Right atrium auricular region (tissue), 2 donors: ENCODE results near the gene MYO1H. TPM values are rescaled to one million over a fixed set of nuclear protein-coding genes. Genes with fewer than 3 reads are reported as not detected.

ENCODE experiments used
- DNase-seq: peaks from one replicate; pipeline ENCODE4 v3.0.0-alpha.2; 2019; ENCODE audit warnings: low spot score
- H3K27ac ChIP-seq, 2 donors: fragments of 200-600 bp; sonication (generic); 1 replicate in 1 of 2; 2 replicates in 1 of 2; pipeline ENCODE4 v1.5.1; 2016 to 2019
- H3K27me3 ChIP-seq, 2 donors: fragments of 200-600 bp; sonication (generic); one replicate each; pipeline versions ENCODE4 v1.5.1 to v1.6.0; 2017 to 2019
- H3K36me3 ChIP-seq: fragments of 200-600 bp; sonication (generic); one replicate; pipeline ENCODE4 v1.5.1; 2016
- H3K4me1 ChIP-seq, 2 donors: fragments of 200-600 bp; sonication (generic); one replicate each; pipeline versions ENCODE4 v1.5.1 to v1.6.0; 2017 to 2019
- H3K4me3 ChIP-seq, 2 donors: fragments of 200-600 bp; sonication (generic); 1 replicate in 1 of 2; 2 replicates in 1 of 2; pipeline ENCODE4 v1.5.1; 2017 to 2019; ENCODE audit warnings: mild to moderate bottlenecking in 1 of 2, moderate library complexity in 1 of 2
- H3K9me3 ChIP-seq, 2 donors: fragments of 200-600 bp; sonication (generic); one replicate each; pipeline ENCODE4 v1.5.1; 2019
- CTCF ChIP-seq, 2 donors: fragments of 200-600 bp; sonication (generic); IDR thresholded peaks; one replicate each; pipeline ENCODE4 v1.5.1; 2019; ENCODE audit warnings: antibody characterized with exemption in 2 of 2
- total RNA-seq, 2 donors: library from RNA; depleted of rRNA; stranded (reverse); fragments of >200 nt; gene quantifications; one replicate each; pipeline ENCODE4 v1.1.0, GENCODE V29; 2016

The MYO1H gene
- total RNA-seq, 2 donors from 2014 or later: 0.16 to 0.63 TPM

- peak overlapping the region; percentile 94 to 99 for H3K27ac ChIP-seq
- no peak overlapping the region for H3K4me3 ChIP-seq
- peaks cover 0 to 90% of the 10 kb centered on the region in 2 donors for H3K4me1 ChIP-seq
- no peaks in the 10 kb centered on the region for H3K9me3 ChIP-seq
- peaks cover 28% of the 10 kb centered on the region for H3K36me3 ChIP-seq
- TF ChIP-seq CTCF (IDR thresholded peaks at IDR 0.05): no peak
- no peaks in the 10 kb centered on the region for H3K27me3 ChIP-seq
- DNase-seq: no peak
Observed at GRCh38 chr12:109461049-109461845, 113.5 kb downstream of the MYO1H start.

- DNase-seq: peak; percentile 93
- no peaks in the 10 kb centered on the region for H3K9me3 ChIP-seq
- peak overlapping the region; percentile 94 to 99 for H3K27ac ChIP-seq
- no peak for TF ChIP-seq CTCF (IDR thresholded peaks at IDR 0.05)
- H3K4me3 ChIP-seq: no peak overlapping the region
- H3K4me1 ChIP-seq: peaks cover 0 to 98% of the 10 kb centered on the region in 2 donors
- no peaks in the 10 kb centered on the region for H3K27me3 ChIP-seq
- peaks cover 20% of the 10 kb centered on the region for H3K36me3 ChIP-seq
Observed at GRCh38 chr12:109461846-109462756, 114.4 kb downstream of the MYO1H start.

GRCh38 chr12:109462868-109463692, 115.4 kb downstream of the MYO1H start:
- Histone ChIP-seq H3K4me1 (peaks cover 0 to 100% of the 10 kb centered on the region in 2 donors), H3K9me3 (no peaks in the 10 kb centered on the region), H3K4me3 (peak overlapping the region; percentile 5 to 21), H3K27ac (peak overlapping the region; percentile 94 to 99), H3K27me3 (no peaks in the 10 kb centered on the region), H3K36me3 (peaks cover 13% of the 10 kb centered on the region)
- no peak for TF ChIP-seq CTCF (IDR thresholded peaks at IDR 0.05)
- DNase-seq: peak; percentile 93

GRCh38 chr12:109463756-109464155, 116.1 kb downstream of the MYO1H start:
- peak overlapping the region; percentile 94 to 99 for H3K27ac ChIP-seq
- peak overlapping the region; percentile 5 to 21 for H3K4me3 ChIP-seq
- DNase-seq: no peak
- peaks cover 0 to 97% of the 10 kb centered on the region in 2 donors for H3K4me1 ChIP-seq
- no peaks in the 10 kb centered on the region for H3K27me3 ChIP-seq
- H3K36me3 ChIP-seq: peaks cover 14% of the 10 kb centered on the region
- no peak for TF ChIP-seq CTCF (IDR thresholded peaks at IDR 0.05)
- no peaks in the 10 kb centered on the region for H3K9me3 ChIP-seq

GRCh38 chr12:109464642-109465351, 117.1 kb downstream of the MYO1H start:
- no peaks in the 10 kb centered on the region for H3K27me3 ChIP-seq
- H3K36me3 ChIP-seq: peaks cover 19% of the 10 kb centered on the region
- H3K4me1 ChIP-seq: peaks cover 0 to 92% of the 10 kb centered on the region in 2 donors
- H3K4me3 ChIP-seq: no peak overlapping the region
- DNase-seq: no peak
- peak overlapping the region; percentile 94 to 99 for H3K27ac ChIP-seq
- no peaks in the 10 kb centered on the region for H3K9me3 ChIP-seq
- no peak for TF ChIP-seq CTCF (IDR thresholded peaks at IDR 0.05)
